Thoracic aorta endothelial cell (primary cell): ENCODE results near the gene LRRC3. TPM values are rescaled to one million over a fixed set of nuclear protein-coding genes. Genes with fewer than 3 reads are reported as not detected.

Experiments used
- small RNA-seq: library from RNA; depleted of rRNA; stranded (forward); fragments of <200 nt; gene quantifications from one replicate; pipeline ENCODE3, GENCODE V24; 2012
- total RNA-seq: library from RNA; depleted of rRNA; stranded (reverse); fragments of >200 nt; gene quantifications from 2 replicates; pipeline ENCODE4 v1.2.3, GENCODE V29; 2012

Gene LRRC3
- 2.4 and 3.0 TPM in 2 replicates for total RNA-seq

GRCh38 chr21:44454747-44455523, at the start of gene LRRC3:
Gene LRRC3 (plus strand): TSS chr21:44455510. CDS start chr21:44456645, 1,135 bp downstream.

Small RNAs within 50 kb of the gene (small RNA-seq; reads per million reads assigned to genes)
- gene RF00285 = not detected

Other genes starting within 250 kb of the LRRC3 start
- 0.72 and 1.9 TPM in 2 replicates for gene ICOSLG, start 214.6 kb upstream of the LRRC3 start, total RNA-seq
- gene DNMT3L, start 193.6 kb upstream of the LRRC3 start, total RNA-seq = not detected in 2 replicates
- under 0.01 TPM in 1 of 2 replicates, not detected in the other for gene AIRE, start 169.6 kb upstream of the LRRC3 start, total RNA-seq
- gene PFKL, start 155.5 kb upstream of the LRRC3 start, total RNA-seq = 136 and 145 TPM in 2 replicates
- gene CFAP410, start 116.1 kb upstream of the LRRC3 start, total RNA-seq = 3.1 and 4.0 TPM in 2 replicates
- gene TRPM2, start 101.9 kb upstream of the LRRC3 start, total RNA-seq = not detected in 2 replicates
- not detected in 2 replicates for gene KRTAP10-1, start 84.7 kb downstream of the LRRC3 start, total RNA-seq
- not detected in 2 replicates for gene KRTAP10-2, start 96.0 kb downstream of the LRRC3 start, total RNA-seq
- gene KRTAP10-3, start 103.3 kb downstream of the LRRC3 start, total RNA-seq = not detected in 2 replicates
- not detected in 2 replicates for gene KRTAP10-4, start 118.2 kb downstream of the LRRC3 start, total RNA-seq
- gene KRTAP10-5, start 125.1 kb downstream of the LRRC3 start, total RNA-seq = not detected in 2 replicates
- gene KRTAP10-6, start 137.0 kb downstream of the LRRC3 start, total RNA-seq = not detected in 2 replicates
- not detected in 2 replicates for gene KRTAP10-7, start 145.1 kb downstream of the LRRC3 start, total RNA-seq
- gene KRTAP10-8, start 156.6 kb downstream of the LRRC3 start, total RNA-seq = not detected in 2 replicates
- gene KRTAP10-9, start 171.6 kb downstream of the LRRC3 start, total RNA-seq = not detected in 2 replicates
- gene KRTAP10-10, start 181.8 kb downstream of the LRRC3 start, total RNA-seq = not detected in 2 replicates
- gene KRTAP10-11, start 190.9 kb downstream of the LRRC3 start, total RNA-seq = not detected in 2 replicates
- gene KRTAP12-4, start 199.1 kb downstream of the LRRC3 start, total RNA-seq = not detected in 2 replicates
- not detected in 2 replicates for gene KRTAP12-3, start 202.4 kb downstream of the LRRC3 start, total RNA-seq
- gene KRTAP12-2, start 211.4 kb downstream of the LRRC3 start, total RNA-seq = not detected in 2 replicates
- gene KRTAP12-1, start 226.7 kb downstream of the LRRC3 start, total RNA-seq = not detected in 2 replicates
- not detected in 2 replicates for gene KRTAP10-12, start 241.7 kb downstream of the LRRC3 start, total RNA-seq